Parathyroid adenoma (tissue), 2 donors: ENCODE measurements around the gene ISCU.

Experiments used
- H2AFZ ChIP-seq: fragments of 300-600 bp; sonication (generic); one replicate; pipeline ENCODE4 v1.7.0; 2017; ENCODE audit warnings: antibody characterized with exemption, mild to moderate bottlenecking
- H3K27ac ChIP-seq: fragments of 300-600 bp; sonication (generic); one replicate; pipeline ENCODE4 v1.7.0; 2017
- H3K27me3 ChIP-seq: fragments of 300-600 bp; sonication (generic); one replicate; pipeline ENCODE4 v1.7.0; 2017; ENCODE audit warnings: low read length; ENCODE audit not compliant: control insufficient read depth, insufficient read depth
- H3K36me3 ChIP-seq: fragments of 300-600 bp; sonication (generic); one replicate; pipeline ENCODE4 v1.7.0; 2017; ENCODE audit warnings: low read length; ENCODE audit not compliant: control insufficient read depth, insufficient read depth
- H3K4me1 ChIP-seq: fragments of 300-600 bp; sonication (generic); one replicate; pipeline ENCODE4 v1.7.0; 2017; ENCODE audit warnings: control low read depth
- H3K4me2 ChIP-seq: fragments of 300-600 bp; sonication (generic); one replicate; pipeline ENCODE4 v1.7.0; 2017; ENCODE audit warnings: low read length
- H3K4me3 ChIP-seq: fragments of 300-600 bp; sonication (generic); one replicate; pipeline ENCODE4 v1.7.0; 2017; ENCODE audit warnings: low read depth, low read length
- H3K79me2 ChIP-seq: fragments of 300-600 bp; sonication (generic); one replicate; pipeline ENCODE4 v1.7.0; 2017; ENCODE audit warnings: control low read depth
- H3K9ac ChIP-seq: fragments of 300-600 bp; sonication (generic); one replicate; pipeline ENCODE4 v1.7.0; 2017; ENCODE audit warnings: mild to moderate bottlenecking
- H3K9me3 ChIP-seq: fragments of 300-600 bp; sonication (generic); one replicate; pipeline ENCODE4 v1.7.0; 2017; ENCODE audit warnings: low read length; ENCODE audit not compliant: control insufficient read depth
- CTCF ChIP-seq: fragments of 300-600 bp; sonication (generic); IDR thresholded peaks from one replicate; pipeline ENCODE4 v1.7.0; 2017; ENCODE audit warnings: antibody characterized with exemption, mild to moderate bottlenecking
- donor health status: primary hyperparathyroidism.

Gene ISCU

DNA sequence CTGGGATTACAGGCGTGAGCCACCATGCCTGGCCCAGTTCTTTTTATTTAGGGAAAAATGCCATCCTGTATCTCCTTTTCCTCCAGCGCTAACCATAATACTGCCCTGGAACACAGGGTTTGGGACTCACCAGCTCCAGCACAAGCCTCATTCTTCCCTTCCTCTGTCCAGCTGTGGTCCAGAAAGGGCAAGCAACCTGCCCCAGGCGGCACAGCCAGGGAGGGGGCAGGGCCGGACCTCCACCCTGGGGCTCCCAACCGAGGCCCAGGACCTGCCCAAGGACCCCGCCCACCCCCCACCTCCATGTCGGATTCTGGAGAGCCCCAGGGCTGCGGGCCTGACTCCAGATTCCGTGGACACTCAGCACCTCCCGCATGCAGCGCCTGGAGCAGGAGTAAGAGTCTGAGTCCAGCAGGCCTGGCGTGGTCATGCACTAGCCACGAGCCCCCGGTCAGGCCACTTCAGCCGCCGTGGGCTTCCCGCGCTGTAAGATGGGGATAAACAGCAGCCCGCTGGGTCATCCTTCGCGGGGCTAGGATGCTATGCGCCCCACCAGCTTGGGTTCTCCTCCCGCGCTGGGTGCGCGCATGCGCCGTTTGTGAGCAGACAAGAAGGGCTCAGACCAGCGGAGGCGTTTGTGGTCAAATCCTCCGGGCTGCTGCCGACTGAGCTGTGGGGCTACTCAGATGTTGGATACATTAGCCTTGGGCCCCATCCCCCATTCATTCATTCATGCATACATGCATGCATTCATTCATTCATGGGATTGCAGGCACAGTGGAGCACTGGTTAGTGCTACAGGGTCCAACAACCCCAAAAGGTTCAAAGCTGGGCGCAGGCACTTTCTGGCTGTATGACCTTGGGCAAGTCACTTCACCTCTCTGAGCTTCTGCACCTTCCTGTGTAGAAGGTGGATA, 19.2 kb downstream of the ISCU start:
- Histone ChIP-seq H3K27me3 (no peaks in the 10 kb centered on the region), H2AFZ (no peak overlapping the region), H3K36me3 (no peaks in the 10 kb centered on the region), H3K4me1 (no peaks in the 10 kb centered on the region), H3K9me3 (no peaks in the 10 kb centered on the region), H3K79me2 (no peaks in the 10 kb centered on the region), H3K27ac (no peak overlapping the region), H3K4me2 (no peak overlapping the region), H3K9ac (no peak overlapping the region), H3K4me3 (no peak overlapping the region)
- no peak for TF ChIP-seq CTCF

DNA sequence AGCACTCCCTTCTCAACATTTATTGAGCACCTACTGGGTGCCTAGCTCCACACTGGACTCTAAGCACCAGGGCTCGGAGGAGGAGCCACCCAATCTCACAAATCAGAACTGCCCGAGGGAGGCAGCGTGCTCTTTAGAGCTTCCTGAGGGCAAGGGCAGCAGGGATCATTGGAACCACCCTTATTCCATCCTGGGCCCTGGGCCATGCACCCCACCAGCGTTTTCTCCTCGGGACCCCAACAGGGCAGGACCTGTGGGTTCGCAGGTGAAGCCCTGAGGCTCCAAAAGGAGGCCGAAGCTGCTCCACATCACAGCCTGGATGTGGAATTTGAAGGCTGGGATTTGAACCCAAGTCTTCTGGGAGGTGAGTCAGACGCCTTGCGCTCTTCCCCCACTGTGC, 20.1 kb downstream of the ISCU start:
- Histone ChIP-seq H3K4me2 (no peak overlapping the region), H3K4me1 (no peaks in the 10 kb centered on the region), H3K9ac (no peak overlapping the region), H3K79me2 (no peaks in the 10 kb centered on the region), H3K27me3 (no peaks in the 10 kb centered on the region), H2AFZ (no peak overlapping the region), H3K27ac (no peak overlapping the region), H3K9me3 (no peaks in the 10 kb centered on the region), H3K36me3 (no peaks in the 10 kb centered on the region), H3K4me3 (no peak overlapping the region)
- no peak for TF ChIP-seq CTCF

- Histone ChIP-seq H3K27ac (no peak overlapping the region), H2AFZ (no peak overlapping the region), H3K4me3 (no peak overlapping the region), H3K27me3 (no peaks in the 10 kb centered on the region), H3K9ac (no peak overlapping the region), H3K79me2 (no peaks in the 10 kb centered on the region), H3K4me2 (no peak overlapping the region), H3K36me3 (no peaks in the 10 kb centered on the region), H3K4me1 (no peaks in the 10 kb centered on the region), H3K9me3 (no peaks in the 10 kb centered on the region)
- no peak for TF ChIP-seq CTCF
These were observed 20.8 kb downstream of the ISCU start for GRCh38 chr12:108582978-108583770.

- no peaks in the 10 kb centered on the region for H3K79me2 ChIP-seq
- no peak overlapping the region for H3K4me3 ChIP-seq
- no peak overlapping the region for H3K9ac ChIP-seq
- H3K4me2 ChIP-seq: no peak overlapping the region
- no peaks in the 10 kb centered on the region for H3K27me3 ChIP-seq
- TF ChIP-seq CTCF: no peak
- no peak overlapping the region for H2AFZ ChIP-seq
- no peak overlapping the region for H3K27ac ChIP-seq
- H3K36me3 ChIP-seq: no peaks in the 10 kb centered on the region
- no peaks in the 10 kb centered on the region for H3K4me1 ChIP-seq
- H3K9me3 ChIP-seq: no peaks in the 10 kb centered on the region
These were observed 21.6 kb downstream of the ISCU start for GRCh38 chr12:108583991-108584390.
